ENCODE results near the gene ERGIC1. TPM values are rescaled to one million over a fixed set of nuclear protein-coding genes. Genes with fewer than 3 reads are reported as not detected.

The ERGIC1 gene
- total and polyA plus RNA-seq, 2 of the 13 experiments (the other 11 are each of a cell fraction or from before 2014, with no cell fraction given) = 78.5 to 184 TPM

GRCh38 chr5:172858511-172858989 lies 24.5 kb downstream of the ERGIC1 start (continued):
- TF ChIP-seq ZBTB3 (CRISPR knock-in tag; IDR thresholded peaks at IDR 0.05; ENCODE audit: borderline replicate concordance, low read depth) (no peak; the same call in 1 of the 2 replicates), CAMTA2 (CRISPR knock-in tag; IDR thresholded peaks at IDR 0.05; ENCODE audit: borderline replicate concordance) (no peak), SOX13 (IDR thresholded peaks at IDR 0.05) (peak; percentile 66; the same call in 1 of the 2 replicates), SOX13 (CRISPR knock-in tag; conservative IDR thresholded peaks at IDR 0.05 in 1 of 2, IDR thresholded peaks at IDR 0.05 in 1 of 2) (peak in 1 of 2 experiments; percentile 90; a peak in 2 of 4 replicates), GPBP1L1 (CRISPR knock-in tag; IDR thresholded peaks at IDR 0.05) (no peak), ZBTB42 (CRISPR knock-in tag; IDR thresholded peaks at IDR 0.05) (peak; percentile 100), TEAD2 (CRISPR knock-in tag; IDR thresholded peaks at IDR 0.05) (no peak), MLX (CRISPR knock-in tag; IDR thresholded peaks at IDR 0.05) (peak; percentile 92), ZNF766 (CRISPR knock-in tag; IDR thresholded peaks at IDR 0.05; ENCODE audit: borderline replicate concordance) (no peak), MYPOP (CRISPR knock-in tag; IDR thresholded peaks at IDR 0.05) (no peak), BHLHE40 (IDR thresholded peaks at IDR 0.05; ENCODE audit: low read length) (peak; percentile 78), PAX8 (CRISPR knock-in tag; IDR thresholded peaks at IDR 0.05; ENCODE audit: borderline replicate concordance) (0 out of 2 replicates have a peak, but pooled peaks have one; percentile 6), SAFB2 (CRISPR knock-in tag; IDR thresholded peaks at IDR 0.05; ENCODE audit: borderline replicate concordance, low read depth) (no peak)
- TF ChIP-seq, protein P1, sequence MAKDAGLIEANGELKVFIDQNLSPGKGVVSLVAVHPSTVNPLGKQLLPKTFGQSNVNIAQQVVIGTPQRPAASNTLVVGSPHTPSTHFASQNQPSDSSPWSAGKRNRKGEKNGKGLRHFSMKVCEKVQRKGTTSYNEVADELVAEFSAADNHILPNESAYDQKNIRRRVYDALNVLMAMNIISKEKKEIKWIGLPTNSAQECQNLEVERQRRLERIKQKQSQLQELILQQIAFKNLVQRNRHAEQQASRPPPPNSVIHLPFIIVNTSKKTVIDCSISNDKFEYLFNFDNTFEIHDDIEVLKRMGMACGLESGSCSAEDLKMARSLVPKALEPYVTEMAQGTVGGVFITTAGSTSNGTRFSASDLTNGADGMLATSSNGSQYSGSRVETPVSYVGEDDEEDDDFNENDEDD (CRISPR knock-in tag; IDR thresholded peaks at IDR 0.05; ENCODE audit: borderline replicate concordance) = 0 out of 2 replicates have a peak, but pooled peaks have one; percentile 39
- TF ChIP-seq, protein P2, sequence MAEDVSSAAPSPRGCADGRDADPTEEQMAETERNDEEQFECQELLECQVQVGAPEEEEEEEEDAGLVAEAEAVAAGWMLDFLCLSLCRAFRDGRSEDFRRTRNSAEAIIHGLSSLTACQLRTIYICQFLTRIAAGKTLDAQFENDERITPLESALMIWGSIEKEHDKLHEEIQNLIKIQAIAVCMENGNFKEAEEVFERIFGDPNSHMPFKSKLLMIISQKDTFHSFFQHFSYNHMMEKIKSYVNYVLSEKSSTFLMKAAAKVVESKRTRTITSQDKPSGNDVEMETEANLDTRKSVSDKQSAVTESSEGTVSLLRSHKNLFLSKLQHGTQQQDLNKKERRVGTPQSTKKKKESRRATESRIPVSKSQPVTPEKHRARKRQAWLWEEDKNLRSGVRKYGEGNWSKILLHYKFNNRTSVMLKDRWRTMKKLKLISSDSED (CRISPR knock-in tag; IDR thresholded peaks at IDR 0.05) = no peak
- TF ChIP-seq, protein P3, sequence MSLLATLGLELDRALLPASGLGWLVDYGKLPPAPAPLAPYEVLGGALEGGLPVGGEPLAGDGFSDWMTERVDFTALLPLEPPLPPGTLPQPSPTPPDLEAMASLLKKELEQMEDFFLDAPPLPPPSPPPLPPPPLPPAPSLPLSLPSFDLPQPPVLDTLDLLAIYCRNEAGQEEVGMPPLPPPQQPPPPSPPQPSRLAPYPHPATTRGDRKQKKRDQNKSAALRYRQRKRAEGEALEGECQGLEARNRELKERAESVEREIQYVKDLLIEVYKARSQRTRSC (CRISPR knock-in tag; IDR thresholded peaks at IDR 0.05; ENCODE audit: low read depth) = no peak
- TF ChIP-seq, protein P4, sequence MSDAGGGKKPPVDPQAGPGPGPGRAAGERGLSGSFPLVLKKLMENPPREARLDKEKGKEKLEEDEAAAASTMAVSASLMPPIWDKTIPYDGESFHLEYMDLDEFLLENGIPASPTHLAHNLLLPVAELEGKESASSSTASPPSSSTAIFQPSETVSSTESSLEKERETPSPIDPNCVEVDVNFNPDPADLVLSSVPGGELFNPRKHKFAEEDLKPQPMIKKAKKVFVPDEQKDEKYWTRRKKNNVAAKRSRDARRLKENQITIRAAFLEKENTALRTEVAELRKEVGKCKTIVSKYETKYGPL (CRISPR knock-in tag; IDR thresholded peaks at IDR 0.05) = no peak
- TF ChIP-seq, protein P5, sequence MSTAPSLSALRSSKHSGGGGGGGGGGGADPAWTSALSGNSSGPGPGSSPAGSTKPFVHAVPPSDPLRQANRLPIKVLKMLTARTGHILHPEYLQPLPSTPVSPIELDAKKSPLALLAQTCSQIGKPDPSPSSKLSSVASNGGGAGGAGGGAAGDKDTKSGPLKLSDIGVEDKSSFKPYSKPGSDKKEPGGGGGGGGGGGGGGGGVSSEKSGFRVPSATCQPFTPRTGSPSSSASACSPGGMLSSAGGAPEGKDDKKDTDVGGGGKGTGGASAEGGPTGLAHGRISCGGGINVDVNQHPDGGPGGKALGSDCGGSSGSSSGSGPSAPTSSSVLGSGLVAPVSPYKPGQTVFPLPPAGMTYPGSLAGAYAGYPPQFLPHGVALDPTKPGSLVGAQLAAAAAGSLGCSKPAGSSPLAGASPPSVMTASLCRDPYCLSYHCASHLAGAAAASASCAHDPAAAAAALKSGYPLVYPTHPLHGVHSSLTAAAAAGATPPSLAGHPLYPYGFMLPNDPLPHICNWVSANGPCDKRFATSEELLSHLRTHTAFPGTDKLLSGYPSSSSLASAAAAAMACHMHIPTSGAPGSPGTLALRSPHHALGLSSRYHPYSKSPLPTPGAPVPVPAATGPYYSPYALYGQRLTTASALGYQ (CRISPR knock-in tag; IDR thresholded peaks at IDR 0.05) = peak; percentile 83; the same call in 1 of the 2 replicates
- TF ChIP-seq, protein P6, sequence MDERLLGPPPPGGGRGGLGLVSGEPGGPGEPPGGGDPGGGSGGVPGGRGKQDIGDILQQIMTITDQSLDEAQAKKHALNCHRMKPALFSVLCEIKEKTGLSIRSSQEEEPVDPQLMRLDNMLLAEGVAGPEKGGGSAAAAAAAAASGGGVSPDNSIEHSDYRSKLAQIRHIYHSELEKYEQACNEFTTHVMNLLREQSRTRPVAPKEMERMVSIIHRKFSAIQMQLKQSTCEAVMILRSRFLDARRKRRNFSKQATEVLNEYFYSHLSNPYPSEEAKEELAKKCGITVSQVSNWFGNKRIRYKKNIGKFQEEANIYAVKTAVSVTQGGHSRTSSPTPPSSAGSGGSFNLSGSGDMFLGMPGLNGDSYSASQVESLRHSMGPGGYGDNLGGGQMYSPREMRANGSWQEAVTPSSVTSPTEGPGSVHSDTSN (CRISPR knock-in tag; IDR thresholded peaks at IDR 0.05) = no peak
